ENCODE data around the gene SHROOM3.

- no peak for TF ChIP-seq CTCF (conservative IDR thresholded peaks at IDR 0.05 in 1 of 2, IDR thresholded peaks at IDR 0.05 in 1 of 2; ENCODE audit: extremely low read depth in 1 of 2, insufficient read depth in 1 of 2, low read depth in 1 of 2, low read length in 2 of 2)
- TF ChIP-seq EZH2 (IDR thresholded peaks at IDR 0.05; ENCODE audit: borderline replicate concordance, low read length) = no peak
Observed at GRCh38 chr4:76644831-76645485, 209.9 kb downstream of the SHROOM3 start.

Data from mammary epithelial cell (primary cell).